ENCODE measurements around the gene WWTR1.

WWTR1 gene

GRCh38 chr3:149611149-149611548 is 46.7 kb downstream of the WWTR1 start:
- DNase-seq (ENCODE audit: low spot score), result no peak
- in situ Hi-C loops (cut with MboI; ENCODE audit: low pct_unique_long_range_greater_than_20kb, low sequenced_read_pairs, unreplicated experiment), result no loop called here
- TF ChIP-seq CTCF (IDR thresholded peaks at IDR 0.05; ENCODE audit: extremely low read depth, insufficient read depth, missing control alignments), result no peak

- no peak for TF ChIP-seq CTCF (IDR thresholded peaks at IDR 0.05; ENCODE audit: extremely low read depth, insufficient read depth, missing control alignments)
- in situ Hi-C loops (cut with MboI; ENCODE audit: low pct_unique_long_range_greater_than_20kb, low sequenced_read_pairs, unreplicated experiment), result no loop called here
- no peak for DNase-seq (ENCODE audit: low spot score)
Observed at GRCh38 chr3:149610351-149611105, 47.3 kb downstream of the WWTR1 start.

- no peak for TF ChIP-seq CTCF (IDR thresholded peaks at IDR 0.05; ENCODE audit: extremely low read depth, insufficient read depth, missing control alignments)
- peak; percentile 52 for DNase-seq (ENCODE audit: low spot score)
- in situ Hi-C loops (cut with MboI; ENCODE audit: low pct_unique_long_range_greater_than_20kb, low sequenced_read_pairs, unreplicated experiment), result no loop called here
Observed at GRCh38 chr3:149609595-149609994, 48.2 kb downstream of the WWTR1 start.

GRCh38 chr3:149608987-149609386 is 48.8 kb downstream of the WWTR1 start:
- TF ChIP-seq CTCF (IDR thresholded peaks at IDR 0.05; ENCODE audit: extremely low read depth, insufficient read depth, missing control alignments), result no peak
- in situ Hi-C loops (cut with MboI; ENCODE audit: low pct_unique_long_range_greater_than_20kb, low sequenced_read_pairs, unreplicated experiment), result no loop called here
- DNase-seq (ENCODE audit: low spot score), result no peak

- in situ Hi-C loops (cut with MboI; ENCODE audit: low pct_unique_long_range_greater_than_20kb, low sequenced_read_pairs, unreplicated experiment), result no loop called here
- no peak for DNase-seq (ENCODE audit: low spot score)
- no peak for TF ChIP-seq CTCF (IDR thresholded peaks at IDR 0.05; ENCODE audit: extremely low read depth, insufficient read depth, missing control alignments)
Observed at GRCh38 chr3:149605902-149606301, 51.9 kb downstream of the WWTR1 start.

- in situ Hi-C loops (cut with MboI; ENCODE audit: low pct_unique_long_range_greater_than_20kb, low sequenced_read_pairs, unreplicated experiment), result no loop called here
- TF ChIP-seq CTCF (IDR thresholded peaks at IDR 0.05; ENCODE audit: extremely low read depth, insufficient read depth, missing control alignments), result no peak
- no peak for DNase-seq (ENCODE audit: low spot score)
Observed at GRCh38 chr3:149604125-149604875, 53.5 kb downstream of the WWTR1 start.

All from GM13977 (cell line).